HG03558 (cell line): Measurements from ENCODE around the gene CCDC137.

Experiments used
- ATAC-seq: cut with Tn5 transposase; IDR thresholded peaks from one replicate; pipeline ENCODE4 v1.9.1; 2021; ENCODE audit warnings: moderate number of reproducible peaks; ENCODE audit not compliant: unreplicated experiment; ENCODE audit errors: extremely low read depth

Gene CCDC137

DNA sequence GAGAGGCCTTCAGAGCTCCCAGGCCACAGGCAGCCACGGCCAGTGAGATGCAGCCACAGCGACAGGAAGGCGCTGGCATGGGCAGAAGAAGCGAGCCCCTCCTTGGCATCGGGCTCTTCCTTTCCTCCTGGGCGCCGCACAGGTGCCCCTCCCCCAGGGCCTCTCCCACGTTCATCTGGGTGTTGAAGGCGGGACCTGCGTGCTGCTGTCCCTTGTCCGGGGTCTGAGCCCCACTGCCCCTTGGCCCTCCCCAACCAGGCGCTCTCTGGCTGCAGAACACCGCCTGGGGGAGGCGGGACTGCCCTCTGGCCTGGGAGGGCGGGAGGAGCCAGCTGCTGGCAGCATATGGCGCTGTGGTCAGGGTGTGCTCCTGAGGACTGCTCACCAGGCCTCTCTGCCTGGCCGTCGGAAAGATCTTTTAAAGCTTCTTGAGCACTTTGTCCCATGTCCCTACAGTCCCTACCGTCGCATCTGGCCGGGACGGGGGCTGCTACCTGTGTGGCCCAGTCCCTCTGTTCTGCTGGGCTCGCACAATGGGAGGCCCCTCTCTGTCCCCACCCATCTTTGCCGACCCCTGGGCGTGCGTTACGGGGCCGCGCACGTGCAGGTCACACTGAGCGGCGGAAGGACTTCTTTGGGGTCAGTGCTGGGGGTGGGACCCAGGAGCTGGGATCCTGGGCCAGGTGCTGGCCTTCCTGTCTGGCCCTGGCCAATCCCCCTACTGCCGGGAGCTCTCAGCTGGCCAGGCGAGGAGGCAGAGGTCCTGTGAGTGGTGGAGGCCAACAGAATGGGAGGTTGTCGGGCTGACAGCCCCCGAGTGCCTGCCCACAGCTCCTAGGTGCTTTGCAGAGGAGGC lies 47.2 kb downstream of the CCDC137 start:
- no peak for ATAC-seq

DNA sequence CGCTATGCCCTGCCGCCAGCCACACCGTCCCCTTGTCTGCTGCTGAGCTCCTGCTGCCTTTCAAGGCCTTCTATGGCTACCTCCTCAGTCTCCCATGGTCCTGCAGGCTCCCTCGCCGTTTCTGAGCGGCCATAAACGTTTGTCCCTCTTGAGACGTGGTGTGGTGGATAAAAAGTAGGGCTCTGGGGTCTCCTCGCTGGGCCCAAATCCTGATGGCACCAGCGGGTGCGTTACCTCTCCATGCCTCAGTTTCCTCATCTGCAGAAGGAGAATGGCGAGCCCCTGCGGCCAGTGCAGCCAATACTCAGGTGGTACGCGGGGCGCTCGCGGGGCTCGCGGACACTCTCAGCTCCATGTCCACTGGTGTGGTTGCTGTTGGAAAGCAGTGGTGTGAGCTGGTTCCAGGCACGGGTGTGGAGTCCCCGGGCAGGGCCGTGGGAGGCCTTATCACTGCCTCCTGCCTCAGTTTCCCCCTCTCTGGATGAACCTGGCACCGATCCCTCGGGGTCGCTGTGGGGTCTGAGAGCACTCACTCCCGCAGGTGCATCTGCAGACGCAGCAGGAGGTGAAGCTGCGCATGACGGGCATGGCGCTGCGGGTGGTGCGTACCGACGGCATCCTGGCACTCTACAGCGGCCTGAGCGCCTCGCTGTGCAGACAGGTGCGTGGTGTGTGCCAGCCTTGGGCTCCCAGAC lies 48.0 kb downstream of the CCDC137 start:
- ATAC-seq = no peak

GRCh38 chr17:81715107-81715871 lies 48.8 kb downstream of the CCDC137 start:
- no peak for ATAC-seq

DNA sequence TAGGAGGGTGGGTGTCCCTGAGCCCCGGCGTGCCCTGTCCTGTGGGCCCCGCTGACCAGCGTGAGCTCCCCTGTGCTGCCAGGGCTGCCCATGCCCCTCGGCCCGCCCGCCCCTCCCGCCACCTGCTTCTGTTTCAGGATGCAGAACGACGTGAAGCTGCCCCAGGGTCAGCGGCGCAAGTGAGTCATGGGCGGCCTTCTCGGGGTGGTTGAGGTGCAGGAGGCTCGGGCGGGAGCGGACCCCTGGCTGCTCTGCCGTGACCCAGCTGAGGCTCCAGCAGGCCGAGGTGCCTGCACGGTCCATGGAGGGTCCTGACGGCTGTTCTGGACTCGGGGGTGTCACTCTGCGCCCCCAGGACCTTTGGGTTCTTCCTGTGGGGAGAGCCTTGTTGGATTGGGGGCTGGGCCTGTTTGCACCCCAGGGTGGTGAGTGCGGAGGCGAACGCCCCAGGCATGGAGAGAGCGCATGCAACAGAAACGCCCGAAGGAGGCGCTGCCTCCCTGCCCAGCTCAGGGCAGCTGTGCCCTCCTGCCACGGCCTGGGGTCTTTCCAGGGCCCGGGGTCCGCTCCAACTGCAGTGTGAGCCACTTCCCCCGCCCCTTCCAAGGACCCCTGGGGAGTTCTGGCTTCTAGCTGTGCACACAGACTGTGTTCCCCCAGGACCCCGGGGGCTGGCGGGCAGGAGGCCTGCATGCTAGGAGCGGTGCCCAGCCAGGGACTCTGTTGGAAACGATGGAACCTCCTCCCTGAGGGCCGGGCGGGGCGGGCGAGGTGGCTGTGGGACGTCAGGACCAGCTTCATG lies 49.5 kb downstream of the CCDC137 start:
- ATAC-seq = no peak

DNA sequence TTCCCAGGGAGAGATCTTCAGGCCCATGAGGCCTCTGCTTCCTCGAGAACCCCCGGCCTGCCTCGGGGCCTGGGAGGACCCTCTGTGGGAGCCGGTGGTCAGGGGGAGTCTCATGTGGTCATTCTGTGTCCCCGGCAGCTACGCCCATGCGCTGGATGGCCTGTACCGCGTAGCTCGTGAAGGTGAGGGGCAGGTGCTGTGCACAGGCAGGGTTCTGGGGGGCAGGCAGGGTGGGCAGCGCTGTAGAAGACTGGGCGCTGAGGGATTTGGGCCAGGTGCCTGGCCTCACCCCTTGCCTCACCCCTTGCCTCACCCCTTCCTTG lies 50.1 kb downstream of the CCDC137 start:
- ATAC-seq = no peak

DNA sequence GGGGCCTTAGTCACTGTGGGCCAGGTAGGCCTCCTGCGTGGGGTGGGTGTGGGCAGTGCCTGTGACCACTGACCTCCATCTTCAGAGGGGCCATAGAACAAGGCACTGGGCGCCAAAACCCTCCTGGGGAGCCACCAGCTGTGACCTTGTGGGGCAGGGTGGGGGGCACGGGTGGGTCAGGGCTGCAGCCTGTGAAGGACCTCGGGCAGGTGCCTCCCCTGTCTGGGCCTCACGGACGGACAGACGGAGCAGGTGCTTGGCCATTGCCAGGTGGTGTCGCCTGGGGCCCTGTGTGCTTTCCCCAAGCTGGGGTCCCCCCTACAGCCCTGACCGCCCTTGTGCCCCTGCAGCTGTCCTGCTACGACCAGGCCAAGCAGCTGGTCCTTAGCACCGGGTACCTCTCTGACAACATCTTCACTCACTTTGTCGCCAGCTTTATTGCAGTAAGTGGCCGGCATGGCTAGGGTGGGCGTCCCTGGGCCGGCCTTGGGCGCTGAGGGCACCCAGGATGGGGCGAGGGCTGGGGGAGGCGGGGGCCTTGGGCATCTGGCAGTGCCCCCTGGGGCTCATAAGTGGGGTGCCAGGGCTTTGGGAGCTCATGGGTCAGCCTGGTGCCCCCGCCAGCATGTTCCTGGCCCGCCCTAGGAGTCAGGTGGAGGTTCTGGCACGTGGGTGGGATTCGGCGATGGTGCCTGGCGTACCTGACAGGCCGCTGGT lies 50.7 kb downstream of the CCDC137 start:
- no peak for ATAC-seq

DNA sequence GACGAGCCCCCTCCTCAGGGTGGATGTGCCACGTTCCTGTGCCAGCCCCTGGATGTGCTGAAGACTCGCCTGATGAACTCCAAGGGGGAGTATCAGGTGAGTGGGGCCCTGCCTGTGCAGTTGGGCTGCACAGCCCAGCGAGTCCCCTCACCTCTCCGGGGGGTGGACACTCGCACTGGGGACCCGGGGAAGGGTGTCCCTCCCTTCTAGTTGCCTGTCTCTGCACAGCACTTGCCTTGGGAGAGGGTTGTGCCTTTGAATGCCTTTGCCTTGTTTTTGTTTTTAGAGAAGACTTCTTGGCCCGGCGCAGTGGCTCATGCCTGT lies 51.2 kb downstream of the CCDC137 start:
- no peak for ATAC-seq

- no peak for ATAC-seq
Observed at GRCh38 chr17:81719410-81720266, 53.1 kb downstream of the CCDC137 start.

DNA sequence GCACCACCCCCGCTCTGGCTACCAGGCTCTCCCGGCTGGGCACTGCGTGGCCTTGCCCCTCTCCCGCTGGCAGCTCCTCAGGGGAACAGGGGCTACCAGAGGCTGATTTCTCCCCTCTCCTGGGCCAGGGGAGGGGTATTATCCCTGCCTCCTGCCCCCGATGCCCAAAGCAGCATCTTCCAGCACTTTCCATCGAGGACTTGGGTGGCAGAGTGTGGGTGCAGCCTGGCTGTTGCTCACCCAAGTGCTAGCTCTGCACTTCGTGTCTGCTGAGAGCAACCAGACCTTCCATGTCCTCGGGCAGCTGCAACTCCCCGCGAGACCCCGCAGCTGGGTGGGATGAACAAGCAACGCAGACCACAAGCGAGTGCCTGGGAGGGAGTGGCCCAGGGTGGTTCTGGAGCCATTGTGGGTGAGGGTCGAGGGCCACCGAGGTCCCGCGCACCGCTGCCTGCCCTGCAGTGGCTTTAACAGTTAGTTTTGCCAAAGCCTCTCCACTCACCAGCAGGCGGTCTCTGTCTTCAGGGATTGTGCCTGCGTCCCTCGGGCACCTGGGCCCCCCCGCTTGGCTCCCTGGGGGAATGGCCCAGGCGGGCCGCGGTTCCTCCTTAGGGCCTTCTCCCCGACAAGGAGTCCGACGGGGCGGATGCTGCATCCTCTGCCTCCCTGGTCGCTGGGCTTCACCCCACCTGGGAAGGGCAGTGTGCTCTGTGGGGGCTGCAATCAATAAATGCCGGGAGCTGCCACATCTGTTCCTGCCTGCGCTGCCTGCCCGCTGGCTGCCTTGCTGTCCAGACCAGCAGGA lies 53.9 kb downstream of the CCDC137 start:
- no peak for ATAC-seq

DNA sequence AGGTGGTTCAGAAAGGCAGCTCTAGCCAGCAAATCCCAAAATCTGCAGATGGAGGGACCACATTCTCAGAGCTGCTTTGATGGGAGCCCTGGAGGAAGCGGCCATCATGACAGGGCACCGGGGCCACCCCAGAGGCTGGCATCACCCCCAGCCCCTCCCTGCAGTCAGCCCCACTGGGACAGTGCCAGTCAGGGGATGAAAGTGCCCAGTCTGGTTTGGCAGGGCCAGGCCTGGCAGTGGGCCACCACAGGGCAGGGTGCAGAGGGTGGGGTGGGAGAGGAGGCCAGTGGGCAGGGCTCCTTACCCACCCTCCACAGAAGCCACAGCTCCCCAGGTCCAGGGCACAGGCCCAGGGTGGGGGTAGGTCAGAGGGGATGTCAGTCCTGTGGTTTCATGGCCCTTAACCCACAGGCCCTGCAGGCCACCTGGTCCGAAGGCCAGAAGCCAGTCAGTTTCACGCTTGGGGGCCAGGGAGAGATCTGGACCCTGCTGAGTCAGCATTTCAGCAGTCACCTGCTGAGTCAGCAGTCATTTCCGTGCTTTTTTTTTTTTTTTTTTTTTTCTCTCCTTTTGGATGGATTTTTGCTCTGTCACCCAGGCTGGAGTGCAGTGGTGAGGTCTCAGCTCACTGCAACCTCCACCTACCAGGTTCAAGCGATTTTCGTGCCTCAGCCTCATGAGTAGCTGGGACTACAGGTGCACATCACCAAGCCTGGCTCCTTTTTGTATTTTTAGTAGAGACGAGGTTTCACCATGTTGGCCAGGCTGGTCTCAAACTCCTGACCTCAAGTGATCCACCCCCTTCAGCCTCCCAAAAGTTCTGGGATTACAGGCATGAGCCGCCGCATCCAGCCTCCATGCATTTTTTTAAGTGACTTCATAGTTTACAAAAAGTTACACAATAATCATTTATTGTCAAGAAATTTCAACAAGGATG lies 55.9 kb downstream of the CCDC137 start:
- ATAC-seq = no peak
